GM18870 (cell line): ENCODE data around the gene DENND5A.
A peak's percentile ranks its signal among the peaks of the same experiment; 100 is the strongest.
"Not testable (repeated sequence)": the region's sequence is repeated elsewhere in the genome, so short reads cannot be mapped to it uniquely, and the experiment has no call there.

Source experiments
- ATAC-seq: cut with Tn5 transposase; IDR thresholded peaks from one replicate; pipeline ENCODE4 v1.9.1; 2021; ENCODE audit warnings: moderate library complexity; ENCODE audit not compliant: unreplicated experiment

DENND5A gene

GRCh38 chr11:9219115-9219514 is 46.0 kb downstream of the DENND5A start:
- ATAC-seq, result no peak

- ATAC-seq, result no peak
Measured at GRCh38 chr11:9214765-9215164, 50.4 kb downstream of the DENND5A start.

DNA sequence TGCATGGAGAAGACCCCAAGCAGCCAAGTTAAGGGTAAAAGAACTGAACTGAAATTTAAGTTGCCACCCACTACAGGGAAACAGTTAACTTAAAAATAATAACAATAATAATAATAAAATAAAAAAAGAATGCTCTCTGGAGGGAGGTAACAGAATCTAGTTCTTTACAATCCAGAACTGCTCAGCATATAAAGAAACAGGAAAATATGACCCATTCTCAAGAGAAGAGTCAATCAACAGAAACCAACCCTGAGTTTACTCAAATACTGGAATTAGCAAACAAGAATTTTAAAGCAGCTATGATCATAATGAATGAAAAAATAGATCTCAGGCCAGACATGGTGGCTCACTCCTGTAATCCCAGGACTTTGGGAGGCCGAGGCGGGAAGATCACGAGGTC is 53.8 kb downstream of the DENND5A start:
- no peak for ATAC-seq

- ATAC-seq, result no peak
Measured at GRCh38 chr11:9210922-9211320, 54.2 kb downstream of the DENND5A start.

- no peak for ATAC-seq
Measured at GRCh38 chr11:9210224-9210921, 54.8 kb downstream of the DENND5A start.

DNA sequence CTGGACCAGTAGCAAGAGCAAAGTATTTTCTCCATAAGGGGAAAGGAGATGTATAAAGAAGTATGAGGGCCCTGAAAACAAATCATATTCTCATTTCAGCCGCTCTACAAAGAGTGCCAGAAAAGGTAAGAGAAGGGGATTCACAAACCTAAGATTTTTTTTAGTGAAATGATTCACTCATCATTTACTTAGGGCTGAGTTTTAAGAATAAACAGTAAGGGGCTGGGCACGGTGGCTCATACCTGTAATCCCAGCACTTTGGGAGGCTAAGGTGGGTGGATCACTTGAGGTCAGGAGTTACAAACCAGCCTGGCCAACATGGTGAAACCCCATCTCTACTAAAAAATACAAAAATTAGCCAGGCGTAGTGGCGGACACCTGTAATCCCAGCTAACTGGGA is 55.5 kb downstream of the DENND5A start:
- peak; percentile 18 for ATAC-seq

GRCh38 chr11:9208726-9209501 is 56.2 kb downstream of the DENND5A start:
- peak; percentile 36 for ATAC-seq

DNA sequence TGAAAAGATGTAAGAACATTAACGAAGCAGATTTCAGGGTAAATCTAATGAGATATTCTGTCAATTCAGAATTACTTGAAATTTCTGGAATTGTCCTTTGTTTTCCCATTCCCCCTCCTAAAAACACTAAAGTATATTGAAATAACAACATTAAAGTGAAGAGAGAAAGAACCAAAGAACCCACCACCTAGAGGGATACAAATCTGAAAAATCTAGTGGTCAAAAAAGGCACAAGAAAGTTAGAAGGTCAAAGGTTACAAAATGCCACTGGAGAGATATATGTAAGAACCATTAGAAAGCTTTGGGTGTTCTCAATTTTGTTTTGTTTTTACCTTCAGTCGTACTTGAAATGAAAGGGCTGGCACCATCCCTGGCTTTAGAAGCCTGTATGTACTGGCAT is 57.9 kb downstream of the DENND5A start:
- ATAC-seq, result no peak

DNA sequence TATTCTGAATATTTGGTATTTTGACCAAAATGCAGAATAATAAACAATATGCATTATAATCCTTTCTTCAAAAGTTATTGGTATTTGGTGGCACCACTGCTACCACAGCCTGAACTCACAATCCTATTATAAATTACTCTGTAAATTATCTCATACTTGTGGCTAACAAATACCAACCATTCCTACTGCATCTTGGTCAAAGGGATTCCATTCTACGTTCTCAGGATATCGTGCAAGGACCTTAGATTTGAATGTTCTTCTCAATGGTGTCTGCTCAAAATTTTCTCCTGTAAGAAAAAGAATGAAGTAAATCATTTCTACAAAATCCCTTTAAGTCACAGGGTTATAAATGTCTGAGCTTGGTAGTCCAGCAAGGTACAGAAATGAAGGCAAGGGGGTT is 58.7 kb downstream of the DENND5A start:
- no peak for ATAC-seq

DNA sequence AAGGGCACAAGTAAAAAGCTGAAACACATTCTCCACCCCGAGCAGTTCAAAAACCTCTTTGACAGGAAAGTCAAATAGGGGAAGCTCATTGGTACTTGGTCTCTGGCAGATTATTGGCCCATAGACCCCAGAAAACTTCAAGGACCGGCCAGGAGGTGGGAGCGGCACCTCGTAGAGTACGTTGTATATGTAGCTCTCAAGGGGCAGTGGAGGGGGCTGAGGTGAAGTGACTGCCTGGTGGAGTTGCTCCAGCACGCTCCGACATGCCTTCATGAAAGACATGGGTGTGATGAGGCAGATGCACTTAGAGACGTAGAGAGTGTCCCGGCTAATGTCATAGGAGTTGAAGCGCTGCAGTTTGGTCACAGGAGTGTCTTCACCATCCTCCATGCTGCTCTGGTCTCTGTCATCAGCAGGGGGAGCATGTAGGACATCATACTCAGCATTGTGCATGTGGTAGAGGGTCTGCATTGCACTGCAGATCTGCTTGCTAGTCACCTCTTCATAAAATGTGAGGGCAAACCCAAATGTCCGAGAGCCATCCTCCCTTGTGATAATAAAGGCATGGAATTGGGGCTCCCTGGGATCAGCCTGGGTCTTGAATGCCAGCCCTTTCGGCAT is 61.3 kb downstream of the DENND5A start:
- no peak for ATAC-seq

- no peak for ATAC-seq
Measured at GRCh38 chr11:9201372-9202162, 63.6 kb downstream of the DENND5A start.

- ATAC-seq, result no peak
Measured at GRCh38 chr11:9200471-9200870, 64.7 kb downstream of the DENND5A start.

DNA sequence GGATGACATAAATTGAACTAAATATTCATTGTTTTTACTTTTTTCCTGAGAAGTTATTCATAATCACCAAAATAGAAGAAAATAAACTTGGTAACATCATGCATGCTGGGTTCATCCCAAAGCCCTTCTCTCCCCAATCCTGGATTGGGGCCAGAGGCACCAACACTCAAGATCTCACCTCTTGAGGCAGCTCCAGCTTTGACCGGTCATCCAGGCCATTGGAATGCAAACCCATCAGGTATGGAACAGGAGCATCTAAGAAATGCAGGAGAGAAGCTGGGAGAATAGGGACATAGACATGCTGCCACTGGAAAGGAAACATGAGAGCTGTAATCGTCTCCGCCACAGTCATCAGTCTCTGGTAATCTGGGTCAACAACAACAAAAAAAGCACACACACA is 71.8 kb downstream of the DENND5A start:
- ATAC-seq, result no peak

- no peak for ATAC-seq
Measured at GRCh38 chr11:9192561-9192960, 72.6 kb downstream of the DENND5A start.

DNA sequence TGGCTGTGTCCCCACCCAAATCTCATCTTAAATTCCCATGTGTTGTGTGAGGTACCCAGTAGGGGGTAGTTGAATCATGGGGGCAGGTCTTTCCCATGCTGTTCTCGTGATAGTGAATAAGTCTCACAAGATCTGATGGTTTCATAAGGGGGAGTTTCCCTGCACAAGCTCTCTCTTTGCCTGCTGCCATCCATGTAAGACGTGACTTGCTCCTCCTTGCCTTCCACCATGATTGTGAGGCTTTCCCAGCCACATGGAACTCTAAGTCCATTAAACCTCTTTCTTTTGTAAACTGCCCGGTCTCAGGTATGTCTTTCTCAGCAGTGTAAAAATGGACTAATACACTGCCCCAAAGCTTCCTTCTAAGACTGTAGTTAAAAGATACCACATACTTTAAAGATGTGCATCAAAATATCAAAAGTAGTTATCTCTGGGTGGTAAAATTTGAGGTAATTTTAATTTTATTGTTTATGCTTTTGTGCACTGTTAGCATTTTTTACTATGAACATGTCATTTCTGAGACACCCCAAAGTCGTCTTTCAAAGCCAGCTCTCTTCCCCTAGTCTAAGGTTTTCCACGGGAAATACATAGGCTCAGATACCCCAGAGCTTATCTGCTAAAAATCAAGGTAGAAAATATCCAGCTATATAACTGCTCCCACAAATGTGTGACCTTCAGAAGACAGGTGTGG is 74.7 kb downstream of the DENND5A start:
- ATAC-seq, result not testable (repeated sequence)

DNA sequence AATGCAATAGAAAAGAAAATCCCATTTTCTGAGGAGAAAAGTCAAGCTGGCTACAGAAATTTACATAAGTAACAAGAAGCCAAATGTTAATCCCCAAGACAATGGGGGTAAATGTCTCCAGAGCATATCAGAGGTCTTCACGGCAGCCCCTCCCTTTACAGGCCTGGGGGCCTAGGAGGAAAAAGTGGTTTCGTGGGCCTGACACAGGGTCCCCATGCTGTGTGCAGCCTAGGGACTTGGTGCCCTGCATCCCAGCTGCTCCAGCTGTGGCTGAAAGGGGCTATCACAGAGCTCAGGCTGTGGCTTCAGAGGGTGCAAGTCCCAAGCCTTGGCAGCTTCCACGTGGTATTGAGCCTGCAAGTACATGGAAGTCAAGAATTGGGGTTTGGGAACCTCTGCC is 76.3 kb downstream of the DENND5A start:
- not testable (repeated sequence) for ATAC-seq

- ATAC-seq, result no peak
Measured at GRCh38 chr11:9187616-9188015, 77.5 kb downstream of the DENND5A start.

- ATAC-seq, result no peak
Measured at GRCh38 chr11:9184516-9184915, 80.6 kb downstream of the DENND5A start.

- no peak for ATAC-seq
Measured at GRCh38 chr11:9182180-9182871, 82.8 kb downstream of the DENND5A start.

DNA sequence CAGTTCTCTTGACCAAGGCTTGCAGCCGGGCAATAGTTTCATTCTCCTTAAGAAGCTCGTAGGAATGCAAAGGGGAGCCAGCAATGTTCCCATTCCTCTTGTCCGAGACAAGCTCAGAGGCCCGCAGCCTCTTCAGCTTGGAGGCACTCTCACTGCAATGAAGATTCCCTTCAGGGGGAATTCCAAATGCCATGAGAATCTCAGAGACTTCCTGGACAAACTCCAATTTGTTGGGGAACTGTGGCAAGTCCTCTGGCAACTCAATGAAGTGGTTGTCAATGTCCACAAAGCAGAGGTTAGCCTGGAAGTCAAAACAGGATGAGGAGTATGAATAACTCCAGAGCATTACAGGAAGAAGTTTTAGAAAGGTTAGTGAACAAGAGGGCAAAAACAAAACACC is 84.4 kb downstream of the DENND5A start:
- no peak for ATAC-seq
